MCF 10A (cell line): Measurements from ENCODE around the gene GPN2. TPM values are rescaled to one million over a fixed set of nuclear protein-coding genes. Genes with fewer than 3 reads are reported as not detected.

Experiments
- BruUV-seq: library from RNA; stranded (reverse); fragments of 400-500 nt; replicated peaks from 2 replicates; lab custom pipeline; 2021; lab: Mats Ljungman, UMichigan
- CTCF ChIA-PET: fragments of 300-600 bp; sonication (Branson Sonifier 250); formaldehyde crosslinking; extraction: SDS; loops from one replicate; lab custom pipeline; 2021; ENCODE audit warnings: antibody characterized with exemption, inconsistent platforms; lab: Yijun Ruan, JAX
- POLR2A ChIA-PET: fragments of 300-600, 350-650 bp; sonication (Branson Sonifier 250); formaldehyde crosslinking; extraction: SDS; loops from one replicate; lab custom pipeline; 2020; ENCODE audit warnings: antibody characterized with exemption, inconsistent platforms; lab: Yijun Ruan, JAX
- DNase-seq: peaks from one replicate; pipeline ENCODE4 v3.0.0-alpha.2; 2018; ENCODE audit not compliant: unreplicated experiment
- H3K27ac Mint-ChIP-seq: one replicate; pipeline ENCODE4 v1.8.0; 2022; ENCODE audit warnings: mild to moderate bottlenecking, low read depth, mixed read lengths; ENCODE audit not compliant: unreplicated experiment
- H3K27me3 Mint-ChIP-seq: one replicate; pipeline ENCODE4 v1.8.0; 2022; ENCODE audit warnings: mixed read lengths; ENCODE audit not compliant: insufficient read depth, unreplicated experiment
- H3K36me3 Mint-ChIP-seq: one replicate; pipeline ENCODE4 v1.8.0; 2022; ENCODE audit warnings: mild to moderate bottlenecking, moderate library complexity, mixed read lengths; ENCODE audit not compliant: insufficient read depth, unreplicated experiment
- H3K4me1 Mint-ChIP-seq: one replicate; pipeline ENCODE4 v1.8.0; 2022; ENCODE audit warnings: mixed read lengths; ENCODE audit not compliant: insufficient read depth, unreplicated experiment
- H3K4me3 Mint-ChIP-seq: one replicate; pipeline ENCODE4 v1.8.0; 2022; ENCODE audit warnings: mild to moderate bottlenecking, moderate library complexity, mixed read lengths; ENCODE audit not compliant: unreplicated experiment
- H3K9me3 Mint-ChIP-seq: one replicate; pipeline ENCODE4 v1.8.0; 2022; ENCODE audit warnings: mixed read lengths; ENCODE audit not compliant: unreplicated experiment
- CTCF ChIP-seq: fragments of 200-600 bp; IDR thresholded peaks from one replicate; pipeline ENCODE4 v1.8.0; 2022; ENCODE audit warnings: antibody characterized with exemption, mild to moderate bottlenecking; ENCODE audit not compliant: unreplicated experiment
- intact Hi-C: fragments of 100-400 bp; cut with micrococcal nuclease; formaldehyde crosslinking; loops from 2 replicates; pipeline ENCODE4 v1.14.1; 2022
- total RNA-seq: library from RNA; stranded (reverse); gene quantifications from 2 replicates; pipeline ENCODE4 v1.2.3, GENCODE V29; 2022

Gene GPN2
- total RNA-seq, 1 experiment from 2014 or later = 39.7 TPM

DNA sequence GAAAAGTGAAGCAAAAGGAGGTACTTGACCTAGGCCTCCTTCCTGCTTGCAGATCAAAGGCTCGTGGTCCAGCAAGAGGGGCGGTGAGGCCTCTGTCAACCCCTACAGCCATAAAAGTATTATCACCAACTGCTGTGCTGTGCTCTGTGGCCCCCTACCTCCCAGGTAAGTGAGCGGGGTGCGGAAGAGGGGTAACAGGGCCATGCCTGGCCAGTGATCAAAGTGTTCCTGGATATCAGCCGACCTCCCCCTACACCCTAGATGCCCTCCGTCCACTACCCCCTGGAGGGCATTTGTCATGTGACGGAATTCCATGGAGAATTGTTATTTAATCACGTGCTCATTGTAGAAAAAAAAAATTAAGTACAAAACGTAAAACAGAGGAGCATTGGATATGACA is 37.4 kb downstream of the GPN2 start:
- no peak for TF ChIP-seq CTCF
- Mint-ChIP-seq H3K36me3 (peaks cover 48% of the 10 kb centered on the region), H3K4me1 (peaks cover 30% of the 10 kb centered on the region), H3K27me3 (no peaks in the 10 kb centered on the region), H3K4me3 (no peak overlapping the region), H3K9me3 (no peaks in the 10 kb centered on the region), H3K27ac (peak overlapping the region; percentile 46)
- DNase-seq = no peak
- CTCF ChIA-PET = interaction anchor here (1.0 to 2.9 kb wide), 7 partner anchors 9 to 144 kb away, joined by 3 to 20 read pairs (median 5); no protein-coding TSS in a partner anchor
- POLR2A ChIA-PET = interaction anchor here (0.9 to 5.8 kb wide), 2 partner anchors 12 to 36 kb away, joined by 3 to 82 read pairs; partner anchors contain the start of gene SFN
- no TSS peak for BruUV-seq
- intact Hi-C loops = loop anchor here (1.0 to 2.0 kb wide), 2 partner anchors 26 to 34 kb away; no protein-coding TSS in a partner anchor

DNA sequence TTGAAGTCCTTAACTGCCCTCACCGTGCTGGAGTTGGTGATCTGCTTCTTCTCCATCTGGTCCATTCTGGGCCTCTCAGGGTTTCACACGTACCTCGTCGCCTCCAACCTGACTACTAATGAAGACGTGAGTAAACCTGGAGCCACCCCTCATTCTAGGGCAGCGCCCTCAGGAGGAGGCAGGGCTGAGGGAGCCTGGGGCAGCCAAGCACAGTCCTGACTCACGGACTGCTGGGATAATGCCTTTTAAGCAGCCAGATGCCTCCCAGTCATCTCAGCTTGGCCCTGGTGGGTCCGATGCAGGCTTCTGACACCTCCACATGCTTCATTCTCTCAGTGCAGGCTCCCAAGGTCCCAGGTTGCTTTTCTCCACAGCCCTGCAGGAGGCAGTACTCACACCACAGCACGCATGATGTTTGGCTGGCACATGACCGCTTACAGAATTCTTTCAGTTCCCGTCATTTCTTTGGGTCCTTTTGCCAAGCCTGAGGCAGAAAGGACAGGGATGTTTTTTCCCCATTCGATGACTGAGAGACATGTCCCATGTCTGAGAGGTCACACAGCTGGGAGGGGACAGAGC is 38.9 kb downstream of the GPN2 start:
- Mint-ChIP-seq H3K36me3 (peaks cover 57% of the 10 kb centered on the region), H3K27ac (no peak overlapping the region), H3K4me3 (no peak overlapping the region), H3K4me1 (peaks cover 33% of the 10 kb centered on the region), H3K9me3 (no peaks in the 10 kb centered on the region), H3K27me3 (no peaks in the 10 kb centered on the region)
- no TSS peak for BruUV-seq
- CTCF ChIA-PET = interaction anchor here (0.9 to 2.9 kb wide), 9 partner anchors 8 to 40 kb away, joined by 3 to 20 read pairs (median 5); no protein-coding TSS in a partner anchor
- no peak for DNase-seq
- POLR2A ChIA-PET = interaction anchor here (0.9 to 5.8 kb wide), 3 partner anchors 11 to 63 kb away, joined by 4 to 131 read pairs (median 5); partner anchors contain the start of gene SFN
- intact Hi-C loops = no loop called here
- TF ChIP-seq CTCF = no peak

DNA sequence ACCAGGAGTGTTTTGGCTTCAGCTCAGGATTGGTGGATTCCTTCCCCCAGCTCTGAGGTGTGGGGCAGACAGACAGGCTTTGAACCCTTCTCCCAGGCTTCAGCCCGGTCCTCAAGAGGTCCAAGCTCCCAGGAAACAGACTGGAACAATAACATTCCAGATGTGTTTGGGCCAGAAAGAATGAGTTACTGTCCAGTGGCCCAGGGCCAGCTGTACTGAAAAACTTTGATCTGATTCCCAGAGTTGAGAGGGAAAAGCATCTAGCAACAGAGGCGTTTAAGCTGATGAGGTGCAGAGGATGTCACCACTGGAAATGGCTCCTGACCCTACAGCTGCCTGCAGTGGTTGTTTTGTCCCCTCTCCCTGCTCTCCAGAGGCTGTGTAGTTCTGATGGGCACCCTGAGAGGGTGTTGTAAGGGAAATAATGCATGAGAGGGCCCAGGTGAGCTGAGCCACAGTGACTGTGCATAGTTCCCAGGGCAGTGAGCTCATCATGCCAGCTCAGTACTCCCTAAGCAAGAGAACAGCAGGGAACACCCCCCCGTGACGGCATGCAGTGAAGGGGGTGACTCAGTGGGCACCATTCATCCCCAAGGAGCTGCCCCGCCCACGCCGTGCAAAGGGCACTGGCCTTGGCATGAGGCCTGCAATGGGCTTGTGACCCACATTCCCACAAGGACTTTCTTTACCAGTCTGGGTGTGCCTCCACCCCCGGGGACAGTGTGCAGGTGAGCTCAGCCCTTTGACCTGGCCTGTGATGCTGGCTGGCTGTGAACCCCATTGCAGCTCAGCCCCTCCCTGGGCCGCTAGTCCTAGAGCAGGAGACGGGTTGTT is 40.9 kb downstream of the GPN2 start:
- ChIA-PET POLR2A (interaction anchor here (0.7 to 5.8 kb wide), 15 partner anchors 13 to 349 kb away, joined by 3 to 131 read pairs (median 4); partner anchors contain the start of genes GPN2, KDF1, SFN and TENT5B), CTCF (interaction anchor here (0.5 to 2.8 kb wide), 20 partner anchors 10 to 1117 kb away, joined by 3 to 23 read pairs (median 4); partner anchors contain the start of gene GPN2)
- Mint-ChIP-seq H3K36me3 (peaks cover 68% of the 10 kb centered on the region), H3K27ac (peak overlapping the region; percentile 88), H3K27me3 (no peaks in the 10 kb centered on the region), H3K9me3 (no peaks in the 10 kb centered on the region), H3K4me1 (peaks cover 26% of the 10 kb centered on the region), H3K4me3 (no peak overlapping the region)
- BruUV-seq = TSS peak; percentile 91
- intact Hi-C loops = loop anchor here (1.0 to 2.0 kb wide), 2 partner anchors 16 to 29 kb away; no protein-coding TSS in a partner anchor
- TF ChIP-seq CTCF = no peak
- DNase-seq = peak; percentile 96
